Neural cell (in vitro differentiated cells): Measurements from ENCODE around the gene DHTKD1. TPM values are rescaled to one million over a fixed set of nuclear protein-coding genes. Genes with fewer than 3 reads are reported as not detected.

ENCODE experiments used
- H2AFZ ChIP-seq: fragments of 200-600, 300-800 bp; sonication (generic), shearing (Covaris generic); 2 replicates; pipeline ENCODE4 v1.6.0; 2014; ENCODE audit warnings: low read depth, mild to moderate bottlenecking, antibody characterized with exemption, low read length, moderate library complexity
- H3F3A ChIP-seq: fragments of 200-600 bp; shearing (Covaris generic); 2 replicates; pipeline ENCODE4 v1.6.1; 2016; ENCODE audit warnings: mild to moderate bottlenecking, moderate library complexity, mixed read lengths, antibody characterized with exemption, low read length; ENCODE audit not compliant: insufficient read depth, poor library complexity, severe bottlenecking
- H3K27ac ChIP-seq: fragments of 200-600, 300-800 bp; sonication (generic), shearing (Covaris generic); 2 replicates; pipeline ENCODE4 v1.5.1; 2014; ENCODE audit warnings: mild to moderate bottlenecking, low read length, moderate library complexity
- H3K27me3 ChIP-seq: fragments of 300-800, 200-600 bp; sonication (generic), shearing (Covaris generic); 2 replicates; pipeline ENCODE4 v1.6.0; 2014; ENCODE audit warnings: mild to moderate bottlenecking, low read depth, low read length, moderate library complexity; ENCODE audit not compliant: insufficient read depth
- H3K36me3 ChIP-seq: fragments of 300-800, 200-600 bp; sonication (generic), shearing (Covaris generic); 2 replicates; pipeline ENCODE4 v1.5.1; 2014; ENCODE audit warnings: mild to moderate bottlenecking, antibody characterized with exemption, low read length, moderate library complexity; ENCODE audit not compliant: insufficient read depth
- H3K4me2 ChIP-seq: fragments of 300-800, 200-600 bp; sonication (generic), shearing (Covaris generic); 2 replicates; pipeline ENCODE4 v1.6.0; 2014; ENCODE audit warnings: mild to moderate bottlenecking, low read length
- H3K4me3 ChIP-seq: fragments of 300-800, 200-600 bp; sonication (generic), shearing (Covaris generic); 2 replicates; pipeline ENCODE4 v1.5.1; 2014; ENCODE audit warnings: mild to moderate bottlenecking, low read length, moderate library complexity
- H3K79me2 ChIP-seq: fragments of 200-600 bp; shearing (Covaris generic); replicated peaks from 2 replicates; pipeline ENCODE4 v1.6.0; 2014; ENCODE audit warnings: mild to moderate bottlenecking, low read length, moderate library complexity; ENCODE audit not compliant: insufficient read depth
- H3K9ac ChIP-seq: fragments of 300-800, 200-600 bp; sonication (generic), shearing (Covaris generic); 2 replicates; pipeline ENCODE4 v1.6.1; 2016; ENCODE audit warnings: mild to moderate bottlenecking, low read length, mixed read lengths
- H3K9me2 ChIP-seq: fragments of 200-600 bp; shearing (Covaris generic); 2 replicates; pipeline ENCODE4 v1.6.1; 2016; ENCODE audit warnings: mild to moderate bottlenecking, low read length, mixed read lengths; ENCODE audit not compliant: insufficient read depth
- H3K9me3 ChIP-seq: fragments of 200-600, 300-800 bp; sonication (generic), shearing (Covaris generic); 2 replicates; pipeline ENCODE4 v1.6.1; 2016; ENCODE audit warnings: mild to moderate bottlenecking, mixed run types, low read length, moderate library complexity, mixed read lengths
- H4K20me1 ChIP-seq: fragments of 200-600 bp; shearing (Covaris generic); 2 replicates; pipeline ENCODE4 v1.6.1; 2016; ENCODE audit warnings: mild to moderate bottlenecking, mixed run types; ENCODE audit not compliant: insufficient read depth
- CTCF ChIP-seq: fragments of 450-650 bp; IDR thresholded peaks from 2 replicates; pipeline ENCODE4 v1.5.1; 2014; ENCODE audit warnings: antibody characterized with exemption, mild to moderate bottlenecking, moderate library complexity; ENCODE audit not compliant: poor library complexity, severe bottlenecking
- EP300 ChIP-seq: fragments of 450-650 bp; conservative IDR thresholded peaks from 2 replicates; pipeline ENCODE4 v1.6.1; 2014; ENCODE audit warnings: antibody characterized with exemption, mild to moderate bottlenecking, moderate library complexity; ENCODE audit not compliant: poor library complexity, severe bottlenecking
- EZH2 ChIP-seq: fragments of 200-600, 300-800 bp; shearing (Covaris generic), sonication (generic); IDR thresholded peaks from 2 replicates; pipeline ENCODE4 v1.6.1; 2014; ENCODE audit warnings: antibody characterized with exemption, low read length, borderline replicate concordance, mild to moderate bottlenecking; ENCODE audit not compliant: insufficient read depth, poor library complexity, severe bottlenecking
- MXI1 ChIP-seq: fragments of 450-650 bp; conservative IDR thresholded peaks from 2 replicates; pipeline ENCODE4 v1.6.1; 2014; ENCODE audit warnings: antibody characterized with exemption, mild to moderate bottlenecking; ENCODE audit not compliant: poor library complexity, severe bottlenecking
- POLR2AphosphoS5 ChIP-seq: IDR thresholded peaks from 2 replicates; pipeline ENCODE4 v1.6.1; 2012
- RAD21 ChIP-seq: fragments of 450-650 bp; conservative IDR thresholded peaks from 2 replicates; pipeline ENCODE4 v1.6.1; 2014; ENCODE audit warnings: antibody characterized with exemption, mild to moderate bottlenecking, moderate library complexity
- REST ChIP-seq: IDR thresholded peaks from 2 replicates; pipeline ENCODE4 v1.6.1; 2012; ENCODE audit warnings: borderline replicate concordance
- SMC3 ChIP-seq: fragments of 450-650 bp; conservative IDR thresholded peaks from 2 replicates; pipeline ENCODE4 v1.6.1; 2014; ENCODE audit warnings: antibody characterized with exemption, mild to moderate bottlenecking, moderate library complexity; ENCODE audit not compliant: poor library complexity
- TAF1 ChIP-seq: IDR thresholded peaks from 2 replicates; pipeline ENCODE4 v1.6.1; 2012; ENCODE audit warnings: low read depth
- polyA plus RNA-seq: library from polyadenylated mRNA; depleted of rRNA; stranded (reverse); fragments of >200 nt; gene quantifications from 2 replicates; pipeline ENCODE4 v1.2.3, GENCODE V29; 2014

DHTKD1 gene
- polyA plus RNA-seq, 1 donor from 2014 or later = 24.0 TPM

GRCh38 chr10:12144538-12144937 is 75.8 kb downstream of the DHTKD1 start:
- H3K4me3 ChIP-seq = no peak overlapping the region
- H3K9me2 ChIP-seq = no peaks in the 10 kb centered on the region

GRCh38 chr10:12150163-12150562 is 81.4 kb downstream of the DHTKD1 start:
- Histone ChIP-seq H3K27me3 (no peaks in the 10 kb centered on the region), H3K36me3 (no peaks in the 10 kb centered on the region), H4K20me1 (no peaks in the 10 kb centered on the region), H3K79me2 (no peaks in the 10 kb centered on the region), H3K4me3 (no peak overlapping the region), H3K9me3 (no peaks in the 10 kb centered on the region), H2AFZ (no peak overlapping the region), H3K4me2 (no peak overlapping the region), H3K9ac (no peak overlapping the region), H3K9me2 (no peaks in the 10 kb centered on the region), H3F3A (no peaks in the 10 kb centered on the region), H3K27ac (no peak overlapping the region)
- TF ChIP-seq POLR2AphosphoS5 (no peak), RAD21 (no peak), TAF1 (no peak), CTCF (no peak), EP300 (no peak), MXI1 (no peak), REST (no peak)

More at GRCh38 chr10:12144538-12144937, 75.8 kb downstream of the DHTKD1 start:
- Histone ChIP-seq H3K27me3 (no peaks in the 10 kb centered on the region), H3K9me3 (no peaks in the 10 kb centered on the region), H3K9ac (no peak overlapping the region), H3K4me2 (no peak overlapping the region), H3K79me2 (no peaks in the 10 kb centered on the region), H3K27ac (no peak overlapping the region), H3K36me3 (no peaks in the 10 kb centered on the region), H2AFZ (no peak overlapping the region), H3F3A (no peaks in the 10 kb centered on the region), H4K20me1 (no peaks in the 10 kb centered on the region)
- TF ChIP-seq EZH2 (no peak), MXI1 (no peak), POLR2AphosphoS5 (no peak), CTCF (no peak), RAD21 (no peak), EP300 (no peak), SMC3 (no peak), TAF1 (no peak), REST (no peak)
